NCI-H146 treated with DMSO at 0.1 percent for 48 hours (cell line): ENCODE measurements around the gene TMEM132D.

Source experiments
- DNase-seq: peaks from one replicate; lab custom pipeline; 2025; ENCODE audit not compliant: unreplicated experiment; lab: John Stamatoyannopoulos, UW

Gene TMEM132D

DNA sequence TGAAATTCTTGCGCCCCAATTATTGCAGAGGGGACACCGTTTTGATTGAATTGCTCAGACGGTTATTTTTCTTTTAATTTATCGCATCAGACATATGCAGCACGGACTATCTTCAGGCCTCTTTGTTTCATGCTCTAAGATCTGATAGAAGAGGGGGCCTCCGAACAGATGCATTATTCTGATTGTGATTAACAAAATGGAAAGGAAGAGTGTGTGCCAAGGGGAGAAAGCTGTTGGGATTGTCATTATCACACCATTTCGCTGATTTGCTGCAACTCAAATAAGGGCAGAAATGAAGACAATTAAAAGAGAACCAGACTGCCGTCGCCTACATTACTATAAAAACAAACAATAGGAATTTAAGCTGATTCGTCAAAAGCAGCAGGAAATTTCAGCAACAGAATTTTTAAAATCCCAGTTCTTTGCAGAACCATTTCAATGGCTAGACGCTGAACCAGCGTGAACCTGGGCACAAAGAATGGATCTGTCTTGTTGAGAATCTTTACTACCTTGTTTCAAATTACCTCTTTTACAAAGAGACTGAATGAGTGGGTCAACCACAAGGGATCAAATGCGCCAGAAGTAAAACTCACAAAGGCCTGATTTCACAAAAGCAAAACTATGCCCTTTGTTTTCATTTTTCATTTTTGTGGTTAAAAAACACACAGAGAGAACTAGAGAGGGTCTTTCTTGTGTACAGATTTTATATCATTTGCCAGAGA is 30.6 kb downstream of the TMEM132D start:
- DNase-seq, result peak; percentile 46

GRCh38 chr12:129871991-129872972 is 31.5 kb downstream of the TMEM132D start:
- peak; percentile 79 for DNase-seq

DNA sequence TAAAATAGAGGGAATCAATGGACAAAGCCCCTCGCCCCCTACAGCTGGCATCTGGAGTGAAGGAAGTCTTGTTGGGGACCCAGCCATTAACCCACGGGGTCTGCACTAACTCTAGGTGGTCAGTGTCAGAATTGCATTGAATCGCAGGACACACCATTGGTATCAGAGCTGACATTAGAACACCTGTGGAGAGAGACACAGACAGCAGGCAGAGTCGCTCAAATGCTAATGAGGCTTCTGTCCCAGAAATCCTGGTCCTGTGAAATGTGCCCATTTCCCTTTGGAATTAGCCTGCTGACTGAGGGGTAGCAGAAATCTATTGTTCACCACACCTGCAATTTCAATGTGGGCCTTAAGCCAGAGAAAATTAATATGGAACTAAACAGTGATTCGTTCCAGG is 33.0 kb downstream of the TMEM132D start:
- DNase-seq, result no peak

GRCh38 chr12:129870136-129870535 is 33.7 kb downstream of the TMEM132D start:
- no peak for DNase-seq

DNA sequence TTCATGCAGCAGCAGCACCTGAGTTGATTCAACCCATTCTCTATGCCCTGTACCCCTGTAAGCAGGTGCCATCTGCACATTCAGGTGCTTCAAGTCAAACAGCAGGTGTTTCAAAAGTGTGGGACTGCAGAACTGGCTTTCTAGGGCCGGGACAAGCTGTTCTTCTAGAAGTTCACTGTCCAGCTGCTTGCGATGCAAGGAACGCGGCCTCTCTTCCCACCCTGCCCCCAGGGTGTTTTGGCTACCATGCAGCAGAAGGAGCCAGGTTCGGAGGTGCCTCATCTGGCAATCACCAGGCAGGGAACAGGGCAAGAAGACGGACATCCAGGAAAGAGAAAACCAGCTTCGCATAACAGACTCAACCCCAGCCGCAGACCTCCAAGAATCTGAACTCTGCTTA is 35.2 kb downstream of the TMEM132D start:
- DNase-seq, result no peak

- no peak for DNase-seq
Observed at GRCh38 chr12:129863938-129864337, 39.9 kb downstream of the TMEM132D start.

DNA sequence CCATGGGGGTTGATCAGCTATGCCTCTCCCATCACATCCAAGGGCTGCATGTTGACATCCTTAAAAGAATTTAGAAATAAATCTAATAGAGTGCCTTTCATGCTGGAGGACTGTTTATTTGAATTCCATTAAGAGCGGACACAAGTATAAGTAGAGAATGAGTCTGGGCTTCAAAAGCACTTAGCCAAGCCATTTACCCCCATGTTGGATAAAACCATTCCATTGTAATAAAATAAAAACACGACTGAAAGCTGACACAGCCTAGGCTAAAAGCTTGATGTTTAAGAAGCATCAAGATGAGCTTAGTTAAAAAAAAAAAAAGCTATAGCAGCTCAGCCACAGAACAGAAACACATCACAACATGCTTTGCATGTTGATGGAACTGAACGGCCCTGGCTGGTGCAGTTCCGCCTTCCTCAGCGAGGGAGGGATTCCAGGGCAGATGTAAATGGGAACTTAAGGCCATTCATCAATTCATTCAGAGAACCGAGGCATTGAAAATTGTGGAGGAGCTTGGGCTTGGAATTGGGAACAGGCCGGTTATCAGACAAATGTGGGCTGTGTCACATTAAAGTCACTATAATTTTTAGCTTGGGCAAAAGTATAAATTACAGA is 41.2 kb downstream of the TMEM132D start:
- no peak for DNase-seq

GRCh38 chr12:129861951-129862350 is 41.9 kb downstream of the TMEM132D start:
- no peak for DNase-seq

DNA sequence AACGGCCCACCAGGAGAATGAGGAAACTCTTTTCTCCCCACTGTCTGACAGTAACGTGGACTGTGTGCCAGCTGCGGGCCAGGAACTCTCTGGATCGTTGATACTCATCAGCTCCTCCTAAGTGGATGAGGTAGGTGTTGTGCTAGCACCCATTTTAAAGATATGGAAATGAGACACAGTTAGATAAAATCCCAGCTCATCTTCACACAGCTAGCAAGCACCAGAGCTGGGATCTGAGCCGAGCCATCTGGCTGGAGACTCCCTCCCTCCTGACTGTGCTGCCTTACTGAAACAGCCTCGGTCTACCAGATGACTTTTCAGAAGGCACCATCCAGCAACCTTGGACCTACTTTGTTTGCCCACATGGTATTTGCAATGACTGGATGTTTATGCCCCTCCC is 49.2 kb downstream of the TMEM132D start:
- no peak for DNase-seq

DNA sequence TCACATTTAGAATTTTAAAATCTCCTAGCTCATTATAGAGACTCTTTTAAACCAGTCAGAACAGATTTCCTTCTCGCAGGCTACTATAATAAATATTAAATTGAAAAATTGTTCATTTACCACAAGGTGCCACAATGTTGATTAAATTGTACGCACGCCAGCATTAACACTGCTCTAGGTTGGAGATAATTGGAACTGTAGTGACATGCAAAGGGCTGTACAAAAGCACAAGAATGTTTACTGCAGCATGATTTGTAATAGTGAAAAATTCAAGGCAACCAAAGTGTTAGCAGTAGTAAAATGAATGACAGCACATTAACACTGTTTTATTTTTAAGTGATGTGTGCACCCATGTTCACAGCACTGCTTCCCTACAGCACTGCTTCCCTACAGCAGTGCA is 52.5 kb downstream of the TMEM132D start:
- DNase-seq, result no peak

DNA sequence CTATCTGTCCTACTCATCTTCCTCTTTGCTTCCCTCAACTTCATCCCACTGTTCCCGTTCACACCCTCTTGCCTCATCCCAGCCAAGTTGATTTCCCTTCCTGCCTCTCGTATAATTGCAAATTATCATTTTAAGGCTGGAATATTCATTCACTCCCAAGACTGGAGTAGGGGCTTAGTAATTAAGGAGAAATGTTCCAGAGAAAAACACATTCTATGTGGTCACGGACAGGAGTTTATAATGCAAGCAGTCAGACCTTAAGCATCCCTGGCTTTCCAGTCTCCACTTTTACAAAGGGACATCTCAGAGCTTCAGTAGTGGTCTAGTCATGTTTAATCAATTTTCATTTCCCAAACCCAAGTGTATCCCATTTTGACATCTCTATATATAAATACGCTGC is 54.9 kb downstream of the TMEM132D start:
- no peak for DNase-seq

DNA sequence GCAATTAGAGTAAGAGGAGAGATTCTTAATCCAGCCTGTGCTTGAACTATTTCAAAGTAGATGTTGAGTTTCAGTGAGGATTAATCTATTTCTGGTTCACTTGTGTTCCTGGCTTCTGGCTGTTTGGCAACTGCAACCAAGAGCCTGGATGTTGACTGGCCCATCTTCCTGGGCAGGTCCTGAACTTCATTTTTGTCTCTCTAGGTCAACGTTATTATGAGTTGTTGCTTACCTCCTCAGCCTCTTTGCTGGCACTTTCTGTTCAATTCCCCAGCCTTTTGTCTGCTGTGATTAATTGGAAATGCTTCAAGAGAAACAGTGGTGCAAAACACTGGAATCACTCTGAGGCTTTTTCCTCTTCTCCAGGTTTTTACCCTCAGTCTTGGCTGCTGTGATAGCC is 56.8 kb downstream of the TMEM132D start:
- DNase-seq, result no peak

- no peak for DNase-seq
Observed at GRCh38 chr12:129844662-129845220, 59.1 kb downstream of the TMEM132D start.

DNA sequence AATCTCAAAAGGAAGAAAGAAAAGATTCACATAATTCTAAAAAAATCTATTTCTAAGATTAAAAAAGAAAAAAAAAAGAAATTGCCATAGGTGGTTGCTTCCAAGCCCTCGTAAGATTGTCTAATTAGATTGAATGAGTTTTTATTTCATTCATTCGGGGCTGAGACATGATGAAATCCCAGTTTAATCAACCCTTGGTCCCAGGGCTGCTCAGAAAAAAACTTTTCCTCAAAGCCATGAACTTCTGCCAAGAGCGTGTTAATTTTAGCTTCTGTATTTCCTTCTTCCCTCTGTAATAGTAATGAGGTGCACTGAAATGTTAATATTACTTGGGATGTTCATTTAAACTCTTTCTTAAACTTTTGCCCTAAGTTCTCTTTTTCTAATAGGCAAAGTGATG is 62.6 kb downstream of the TMEM132D start:
- no peak for DNase-seq

DNA sequence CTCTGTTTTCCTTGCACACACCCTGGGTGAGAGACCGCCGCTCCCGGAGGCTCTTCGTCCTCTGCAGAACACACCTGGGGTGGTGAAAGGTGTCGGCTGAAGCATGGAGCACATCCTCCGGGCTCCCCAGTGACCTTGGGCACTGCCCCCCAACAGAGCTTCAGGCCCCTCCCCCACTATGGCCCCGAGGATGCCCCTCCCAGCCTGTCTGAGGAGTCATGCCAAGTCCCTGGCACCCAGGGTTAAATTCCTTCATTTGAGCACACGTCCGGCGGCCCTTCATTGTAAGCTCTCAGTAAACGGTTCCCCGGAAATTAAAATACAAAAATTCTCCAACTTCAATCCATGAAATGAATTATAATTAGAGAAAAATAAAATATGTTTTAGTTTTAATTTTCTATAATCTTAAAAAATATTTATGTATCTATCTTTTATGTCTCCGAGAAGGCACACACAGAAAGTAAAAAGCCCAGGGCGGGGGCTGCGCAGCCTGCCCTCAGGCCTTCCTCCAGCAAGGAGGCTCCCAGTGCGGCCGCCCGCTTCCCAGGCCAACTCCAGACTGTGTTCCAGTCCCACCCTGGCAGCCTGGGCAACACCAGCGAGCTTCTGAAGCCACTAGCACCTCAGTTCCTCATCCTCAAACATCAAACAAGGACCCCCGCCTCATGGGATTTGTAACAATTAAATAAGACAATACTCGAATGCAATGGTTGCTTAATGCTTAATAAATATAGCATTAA is 63.5 kb downstream of the TMEM132D start:
- DNase-seq, result no peak

GRCh38 chr12:129839679-129840078 is 64.1 kb downstream of the TMEM132D start:
- DNase-seq, result no peak

DNA sequence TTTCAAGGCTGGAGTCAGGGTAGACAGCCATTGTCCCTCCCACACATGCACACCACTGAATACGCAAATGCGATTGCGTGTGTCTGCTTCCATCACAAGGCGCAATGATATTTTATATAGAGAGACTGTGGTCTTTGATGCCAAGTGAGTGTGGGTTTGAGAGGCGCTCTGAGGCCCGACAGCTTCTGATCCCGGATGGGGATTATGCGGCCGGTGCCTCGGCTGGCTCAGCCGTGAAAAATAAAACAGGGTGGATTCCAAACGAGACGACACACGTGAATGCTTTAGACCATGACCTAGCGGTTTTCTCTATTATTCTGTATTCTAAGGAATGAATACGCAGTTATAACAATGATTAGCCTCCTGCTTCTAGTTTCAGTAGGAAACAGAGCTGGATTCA is 72.5 kb downstream of the TMEM132D start:
- DNase-seq, result no peak

GRCh38 chr12:129830796-129831195 is 73.0 kb downstream of the TMEM132D start:
- DNase-seq, result no peak

- DNase-seq, result no peak
Observed at GRCh38 chr12:129827866-129828384, 75.9 kb downstream of the TMEM132D start.

DNA sequence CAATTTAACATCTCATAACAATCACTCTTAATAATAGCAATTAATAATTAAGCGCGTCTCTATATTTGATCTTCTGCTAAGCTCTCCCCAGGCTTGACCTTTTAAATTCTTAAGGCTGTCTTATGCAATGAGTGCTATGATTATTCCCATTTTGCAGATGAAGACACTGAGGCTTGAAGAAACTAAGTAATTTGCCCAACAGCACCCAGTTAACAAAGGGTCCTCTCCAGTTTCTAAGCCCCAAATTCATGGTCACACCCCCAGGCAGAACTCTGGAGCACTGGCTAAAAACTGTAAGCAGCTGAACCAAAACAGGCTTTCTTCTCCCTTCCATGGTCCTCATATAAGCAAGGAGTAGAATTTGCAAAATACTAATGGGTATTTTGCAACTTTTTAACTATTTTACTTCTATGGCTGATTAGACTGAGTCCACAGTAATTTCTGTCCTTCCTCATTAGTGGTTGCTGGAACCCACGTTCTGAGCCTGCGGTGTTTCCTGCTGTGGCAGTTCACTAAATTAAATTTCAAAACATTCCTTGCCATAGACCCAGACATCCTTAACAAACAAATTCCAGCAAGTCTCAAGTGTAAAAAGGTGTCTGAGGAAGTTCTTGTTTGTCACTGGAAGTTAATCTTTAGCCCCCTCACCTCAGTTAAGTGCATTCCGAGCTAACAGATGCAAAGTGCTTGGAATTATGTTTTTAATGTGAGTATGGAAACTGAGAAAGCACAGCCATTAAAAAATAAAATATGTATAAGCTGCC is 76.5 kb downstream of the TMEM132D start:
- DNase-seq, result no peak
